GM21786 (cell line): ENCODE data around the gene ZNF514.
A peak's percentile ranks its signal among the peaks of the same experiment; 100 is the strongest.
"Not testable (repeated sequence)": the region's sequence is repeated elsewhere in the genome, so short reads cannot be mapped to it uniquely, and the experiment has no call there.

Source experiments
- ATAC-seq: cut with Tn5 transposase; IDR thresholded peaks from one replicate; pipeline ENCODE4 v1.9.1; 2021; ENCODE audit not compliant: unreplicated experiment

The ZNF514 gene

GRCh38 chr2:95143838-95144237 is 15.8 kb downstream of the ZNF514 start:
- no peak for ATAC-seq

- no peak for ATAC-seq
These were observed 20.9 kb downstream of the ZNF514 start for GRCh38 chr2:95138702-95139101.

- peak; percentile 5 for ATAC-seq
These were observed 37.5 kb downstream of the ZNF514 start for GRCh38 chr2:95122197-95122551.

- peak; percentile 91 for ATAC-seq
These were observed 38.0 kb downstream of the ZNF514 start, which contains the start of gene MRPS5 for GRCh38 chr2:95121407-95122196. MRPS5 (minus strand) TSS chr2:95121808; CDS start chr2:95121791, 17 bp downstream.

GRCh38 chr2:95121093-95121406 is 38.6 kb downstream of the ZNF514 start:
- no peak for ATAC-seq

- ATAC-seq, result peak; percentile 93
These were observed 44.2 kb downstream of the ZNF514 start for GRCh38 chr2:95115418-95115817.

DNA sequence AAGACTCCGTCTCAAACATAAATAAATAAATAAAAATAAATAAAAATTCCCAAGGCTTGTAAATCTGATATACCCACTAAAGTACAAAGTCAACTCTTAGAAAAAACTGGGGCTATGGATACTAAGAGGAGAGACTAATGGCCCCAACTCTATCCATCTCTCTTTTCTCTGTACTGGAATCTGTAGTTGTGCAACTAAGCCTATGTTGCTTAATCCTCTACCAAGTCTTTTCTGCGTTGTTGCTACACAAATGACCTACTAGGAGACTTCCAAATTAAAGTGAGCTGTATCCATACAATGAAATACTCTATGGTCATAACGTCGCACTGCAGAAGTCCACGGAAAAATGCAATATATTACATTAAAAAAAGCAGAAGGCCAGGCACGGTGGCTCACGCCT is 46.2 kb downstream of the ZNF514 start:
- ATAC-seq, result no peak

GRCh38 chr2:95110395-95110794 is 49.3 kb downstream of the ZNF514 start:
- no peak for ATAC-seq

GRCh38 chr2:95109260-95109659 is 50.4 kb downstream of the ZNF514 start:
- no peak for ATAC-seq

DNA sequence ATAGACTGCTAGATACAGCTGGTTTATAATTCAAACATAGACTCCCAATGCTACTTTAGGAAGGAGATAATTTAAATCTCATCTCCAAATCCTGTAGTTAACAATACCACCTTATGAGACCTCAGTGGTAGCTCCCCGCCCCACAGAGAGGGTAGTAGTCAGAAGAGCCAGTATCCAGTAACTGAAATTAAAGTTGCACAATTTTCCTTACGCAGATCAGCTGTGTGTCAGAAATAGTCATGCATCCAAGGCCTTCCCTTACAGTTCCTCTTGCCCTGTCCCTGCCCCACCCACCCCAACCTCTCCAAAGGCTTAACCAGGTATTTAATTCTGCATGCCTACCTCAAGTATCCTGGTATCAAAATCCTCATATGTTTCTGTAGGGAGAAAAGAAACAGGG is 53.6 kb downstream of the ZNF514 start:
- no peak for ATAC-seq

DNA sequence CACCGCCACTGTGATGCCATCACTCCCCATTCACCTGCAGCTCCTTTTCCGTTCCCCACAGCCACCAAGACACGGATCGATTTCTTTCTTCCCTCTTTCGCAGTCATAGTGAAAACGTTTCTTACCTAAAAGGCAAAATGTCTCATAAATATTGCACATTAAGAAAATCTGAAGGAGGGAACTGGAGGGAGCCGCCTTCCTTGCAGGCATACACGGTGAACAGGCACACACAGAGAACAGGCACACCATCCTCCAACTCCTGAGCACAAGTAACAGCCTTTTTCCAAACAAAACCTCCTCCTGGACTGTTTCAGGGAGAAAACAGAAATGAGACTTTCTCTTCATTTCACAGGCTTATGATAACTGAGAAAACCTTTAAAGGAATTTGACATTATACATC is 55.0 kb downstream of the ZNF514 start:
- no peak for ATAC-seq

- no peak for ATAC-seq
These were observed 59.7 kb downstream of the ZNF514 start for GRCh38 chr2:95099910-95100309.

GRCh38 chr2:95098273-95098672 is 61.4 kb downstream of the ZNF514 start:
- not testable (repeated sequence) for ATAC-seq
